Measurements from ENCODE around the gene RALGAPA1.
"Not testable (repeated sequence)": the region's sequence is repeated elsewhere in the genome, so short reads cannot be mapped to it uniquely, and the experiment has no call there.

The RALGAPA1 gene

GRCh38 chr14:35808638-35809563 lies at the start of gene RALGAPA1:
Gene RALGAPA1 (minus strand): TSS chr14:35809295. CDS start chr14:35808835, 460 bp downstream.
- peak; percentile 85 for DNase-seq

- DNase-seq = no peak
Observed at GRCh38 chr14:35858521-35859209, 49.6 kb upstream of the RALGAPA1 start.

DNA sequence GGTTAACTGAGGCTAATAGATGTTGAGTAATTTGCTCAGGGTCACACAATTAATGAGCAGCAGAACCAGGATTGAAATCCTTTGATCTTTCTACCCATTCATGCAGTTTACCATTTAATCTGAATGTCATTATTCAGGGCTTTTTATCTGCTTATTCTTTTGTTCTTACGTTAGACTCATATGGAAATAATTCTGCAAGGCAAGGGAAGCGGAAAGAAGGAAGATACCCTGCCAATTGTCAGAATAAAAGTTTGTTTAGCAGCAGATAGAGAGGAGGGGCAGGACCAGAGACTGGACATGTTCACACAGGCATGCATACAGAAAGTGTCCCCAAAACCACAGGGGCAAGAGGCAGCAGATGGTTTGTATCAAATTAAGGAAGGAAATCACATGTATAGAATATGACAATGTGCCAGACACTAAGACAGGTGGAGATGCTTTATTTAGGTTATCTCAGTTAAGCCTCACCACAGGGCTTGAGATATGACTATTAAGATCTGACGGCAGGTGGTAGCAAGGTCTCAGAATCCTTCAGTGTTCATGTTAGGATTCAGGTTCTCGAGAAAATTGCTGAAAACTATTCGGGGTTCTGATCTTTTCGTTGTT lies 46.9 kb upstream of the RALGAPA1 start:
- no peak for DNase-seq

DNA sequence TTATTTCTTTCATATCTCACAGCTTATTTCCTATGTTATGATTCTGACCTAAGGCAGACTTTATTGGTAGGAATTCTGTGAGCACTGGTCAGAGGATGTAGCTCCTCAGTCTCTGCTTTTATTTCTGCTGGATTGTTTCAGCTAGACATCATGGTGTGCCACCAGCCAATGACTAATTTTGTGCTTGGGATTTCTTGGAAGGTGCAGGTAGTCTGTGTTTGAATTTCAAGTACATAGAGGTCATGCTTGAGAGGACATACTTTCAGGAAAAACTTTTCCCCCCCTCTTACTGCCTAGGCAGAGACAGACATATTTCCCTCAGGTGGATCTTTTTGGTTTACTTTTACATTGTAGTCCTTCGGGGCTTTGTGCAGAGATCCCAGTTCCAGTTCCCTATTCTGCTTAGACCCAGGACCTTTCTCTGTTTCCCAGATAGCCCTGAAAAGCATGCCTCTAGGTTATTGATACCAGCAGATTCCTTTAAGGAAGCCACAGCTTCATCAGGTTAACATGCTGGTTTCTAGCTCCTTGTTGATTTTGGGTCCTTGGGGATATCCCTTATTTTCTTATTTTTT lies 45.7 kb upstream of the RALGAPA1 start:
- no peak for DNase-seq

GRCh38 chr14:35853225-35853624 lies 44.1 kb upstream of the RALGAPA1 start:
- no peak for DNase-seq

GRCh38 chr14:35851823-35852222 lies 42.7 kb upstream of the RALGAPA1 start:
- no peak for DNase-seq

DNA sequence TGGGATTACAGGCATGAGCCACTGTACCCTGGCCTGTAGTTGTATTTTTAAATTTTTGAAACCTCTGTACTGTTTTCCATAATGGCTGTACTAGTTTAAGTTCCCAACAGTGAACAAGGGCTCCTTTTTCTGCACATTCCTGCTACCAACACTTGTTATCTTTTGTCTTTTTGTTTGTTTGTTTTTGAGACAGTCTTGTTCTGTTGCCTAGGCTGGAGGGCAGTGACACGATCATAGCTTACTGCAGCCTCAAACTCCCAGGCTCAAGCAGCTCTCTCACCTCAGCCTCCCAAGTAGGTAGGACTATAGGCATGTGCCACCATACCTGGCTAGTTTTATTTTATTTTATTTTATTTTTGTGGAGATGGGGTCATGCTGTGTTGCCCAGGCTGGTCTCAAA lies 40.0 kb upstream of the RALGAPA1 start:
- no peak for DNase-seq

DNA sequence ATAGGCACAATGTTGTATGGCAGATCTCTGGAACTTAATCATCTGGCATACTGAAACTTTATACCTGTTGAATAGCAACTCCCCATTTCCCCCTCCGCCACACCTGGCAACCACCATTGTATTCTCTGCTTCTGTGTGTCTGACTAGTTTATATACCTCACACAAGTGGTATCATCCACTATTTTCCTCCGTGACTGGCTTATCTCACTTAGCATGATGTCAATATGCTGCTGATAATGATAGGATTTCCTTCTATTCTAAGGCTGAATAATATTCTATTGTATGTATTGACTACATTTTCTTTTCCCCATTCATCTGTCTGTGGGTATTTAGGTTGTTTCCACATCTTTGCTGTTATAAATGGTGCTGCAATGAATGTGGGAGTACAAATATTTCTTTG lies 38.5 kb upstream of the RALGAPA1 start:
- DNase-seq = no peak

GRCh38 chr14:35844494-35844893 lies 35.4 kb upstream of the RALGAPA1 start:
- DNase-seq = no peak

GRCh38 chr14:35842245-35842644 lies 33.1 kb upstream of the RALGAPA1 start:
- not testable (repeated sequence) for DNase-seq

GRCh38 chr14:35841704-35842103 lies 32.6 kb upstream of the RALGAPA1 start:
- DNase-seq = not testable (repeated sequence)

DNA sequence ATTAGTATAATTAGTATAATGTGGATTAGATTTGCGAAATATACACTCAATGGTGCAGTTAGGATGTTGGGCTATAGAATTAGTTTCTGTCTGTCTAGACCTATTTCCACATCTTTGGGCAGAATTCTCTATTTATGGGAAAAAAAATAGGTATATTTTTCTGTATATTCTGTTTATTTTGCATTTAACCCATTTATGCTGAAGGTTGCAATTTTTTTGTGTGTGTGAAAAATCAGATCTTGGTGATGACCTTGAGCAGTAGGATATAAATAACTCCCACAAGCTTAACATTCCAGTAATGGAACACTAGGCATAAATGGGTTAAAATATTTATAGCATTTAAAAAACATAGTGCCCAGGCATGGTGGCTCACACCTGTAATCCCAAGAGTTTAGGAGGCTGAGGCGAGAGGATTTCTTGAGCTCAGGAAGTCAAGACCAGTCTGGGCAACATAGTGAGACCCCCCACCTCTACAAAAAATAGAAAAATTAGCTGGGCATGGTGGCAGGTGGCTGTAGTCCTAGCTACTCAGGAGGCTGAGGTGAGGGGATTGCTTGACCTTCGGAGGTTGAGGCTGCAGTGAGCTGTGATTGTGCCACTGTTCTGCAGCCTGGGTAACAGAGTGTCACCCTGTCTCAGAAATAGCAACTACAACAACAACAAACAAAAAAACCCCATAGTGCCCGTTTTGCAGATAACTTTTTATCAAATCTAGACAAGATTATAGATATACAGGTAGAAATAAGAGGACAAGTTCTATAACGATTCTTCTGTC lies 26.3 kb upstream of the RALGAPA1 start:
- no peak for DNase-seq

DNA sequence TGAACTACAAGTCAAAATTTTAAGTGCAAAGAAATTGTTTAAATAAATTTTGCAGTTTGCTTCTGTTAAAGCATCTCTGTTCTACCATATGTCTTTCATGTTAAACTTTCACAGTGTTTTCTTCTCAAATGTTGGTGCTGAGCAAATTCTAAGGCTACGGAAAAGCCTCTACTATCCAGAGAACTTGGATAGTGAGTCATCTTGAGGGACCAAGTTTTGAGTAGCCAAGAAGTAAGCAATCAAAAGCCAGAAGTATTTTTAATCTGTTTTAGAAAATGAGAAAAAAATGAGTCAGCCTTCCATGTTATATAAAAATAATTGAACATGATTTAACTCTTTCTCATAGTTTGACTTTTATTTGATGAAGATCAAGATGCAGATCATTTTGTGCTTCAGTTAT lies 20.4 kb upstream of the RALGAPA1 start:
- no peak for DNase-seq

- no peak for DNase-seq
Observed at GRCh38 chr14:35827678-35828472, 18.8 kb upstream of the RALGAPA1 start.

- DNase-seq = no peak
Observed at GRCh38 chr14:35826952-35827416, 17.9 kb upstream of the RALGAPA1 start.

GRCh38 chr14:35826218-35826951 lies 17.3 kb upstream of the RALGAPA1 start, which contains the start of gene BRMS1L:
Gene BRMS1L (plus strand): TSS chr14:35826338. CDS start chr14:35826517, 179 bp downstream.
- DNase-seq = peak; percentile 91 to 93

GRCh38 chr14:35825968-35826217 lies 16.8 kb upstream of the RALGAPA1 start:
- no peak for DNase-seq

- not testable (repeated sequence) for DNase-seq
Observed at GRCh38 chr14:35824446-35825165, 15.5 kb upstream of the RALGAPA1 start.

DNA sequence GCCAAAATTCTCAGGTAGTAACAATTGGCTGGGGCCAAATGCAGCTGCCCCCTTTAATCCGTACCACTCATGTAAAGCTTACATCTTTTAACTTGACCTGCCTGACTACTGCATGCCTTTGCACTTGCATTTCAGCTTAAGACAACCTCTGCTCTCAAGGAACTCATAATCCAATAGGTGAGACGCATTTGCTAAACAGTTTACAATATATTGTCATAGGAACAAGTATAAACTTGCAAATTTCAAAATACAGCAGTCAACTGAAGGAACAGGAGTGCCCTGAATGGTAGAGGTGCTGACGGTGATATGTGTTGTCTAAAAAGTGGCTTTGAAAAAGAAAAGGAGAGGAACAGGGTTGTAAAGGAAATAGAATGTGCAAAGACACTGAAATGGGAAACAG lies 13.4 kb upstream of the RALGAPA1 start:
- no peak for DNase-seq

Data from stimulated activated CD4-positive, alpha-beta T cell treated with anti-CD3 and anti-CD28 coated beads, Interleukin-2, amount 100 ng/mL, for 48 hours (primary cell).